Smooth muscle cell (in vitro differentiated cells): Measurements from ENCODE around the gene USP48. TPM values are rescaled to one million over a fixed set of nuclear protein-coding genes. Genes with fewer than 3 reads are reported as not detected.

Experiments used
- DNase-seq: peaks from one replicate; lab custom pipeline; 2025; ENCODE audit not compliant: unreplicated experiment; lab: John Stamatoyannopoulos, UW
- H2AFZ ChIP-seq: fragments of 200-600 bp; sonication (generic); 2 replicates; pipeline ENCODE4 v1.6.0; 2016; ENCODE audit warnings: antibody characterized with exemption, low read depth, mild to moderate bottlenecking
- H3F3A ChIP-seq: fragments of 200-600 bp; sonication (generic); 2 replicates; pipeline ENCODE4 v1.6.0; 2017; ENCODE audit warnings: antibody characterized with exemption, low read depth
- H3K27ac ChIP-seq: fragments of 200-600 bp; sonication (generic); 2 replicates; pipeline ENCODE4 v1.5.1; 2016; ENCODE audit warnings: low read depth, mild to moderate bottlenecking
- H3K27me3 ChIP-seq: fragments of 200-600 bp; sonication (generic); 2 replicates; pipeline ENCODE4 v1.6.1; 2016; ENCODE audit warnings: low read depth, mild to moderate bottlenecking
- H3K36me3 ChIP-seq: fragments of 200-600 bp; sonication (generic); 2 replicates; pipeline ENCODE4 v1.5.1; 2016; ENCODE audit warnings: low read depth
- H3K4me1 ChIP-seq: fragments of 200-600 bp; sonication (generic); 2 replicates; pipeline ENCODE4 v1.5.1; 2016; ENCODE audit warnings: low read depth
- H3K4me2 ChIP-seq: fragments of 200-600 bp; sonication (generic); 2 replicates; pipeline ENCODE4 v1.6.0; 2016; ENCODE audit warnings: mild to moderate bottlenecking
- H3K4me3 ChIP-seq: fragments of 200-600 bp; sonication (generic); 2 replicates; pipeline ENCODE4 v1.5.1; 2016; ENCODE audit warnings: mild to moderate bottlenecking
- H3K79me2 ChIP-seq: fragments of 200-600 bp; sonication (generic); 2 replicates; pipeline ENCODE4 v1.6.0; 2016; ENCODE audit warnings: low read depth, mild to moderate bottlenecking
- H3K9ac ChIP-seq: fragments of 200-600 bp; sonication (generic); 2 replicates; pipeline ENCODE4 v1.6.0; 2016; ENCODE audit warnings: low read depth
- H3K9me3 ChIP-seq: fragments of 200-600 bp; sonication (generic); replicated peaks from 2 replicates; pipeline ENCODE4 v1.5.1; 2016; ENCODE audit warnings: low read depth
- H4K20me1 ChIP-seq: fragments of 200-600 bp; sonication (generic); 2 replicates; pipeline ENCODE4 v1.6.0; 2016; ENCODE audit warnings: low read depth
- WGBS: methylation state at CpG from one replicate; pipeline ENCODE4 v1.1.7; 2016; ENCODE audit warnings: low lambda C conversion rate; 5-methylcytosine and 5-hydroxymethylcytosine counted together
- polyA plus RNA-seq: library from polyadenylated mRNA; unstranded; fragments of >200 nt; fragmentation: Nextera tagmentation; extraction: Ambion mirVana; gene quantifications from 2 replicates; pipeline ENCODE4 v1.2.1, GENCODE V29; 2016
- total RNA-seq: library from RNA; depleted of rRNA; stranded (reverse); fragments of >200 nt; gene quantifications from 2 replicates; pipeline ENCODE4 v1.2.3, GENCODE V29; 2014
- TF ChIP-seq, protein P1 (sequence below): fragments of 200-600 bp; sonication (generic); IDR thresholded peaks from 2 replicates; pipeline ENCODE4 v1.5.1; 2017; ENCODE audit warnings: borderline replicate concordance, mild to moderate bottlenecking, antibody characterized with exemption; ENCODE audit not compliant: insufficient read depth, poor library complexity, severe bottlenecking

The USP48 gene
- total and polyA plus RNA-seq, 2 experiments from 2014 or later: 34.5 to 76.0 TPM

DNA sequence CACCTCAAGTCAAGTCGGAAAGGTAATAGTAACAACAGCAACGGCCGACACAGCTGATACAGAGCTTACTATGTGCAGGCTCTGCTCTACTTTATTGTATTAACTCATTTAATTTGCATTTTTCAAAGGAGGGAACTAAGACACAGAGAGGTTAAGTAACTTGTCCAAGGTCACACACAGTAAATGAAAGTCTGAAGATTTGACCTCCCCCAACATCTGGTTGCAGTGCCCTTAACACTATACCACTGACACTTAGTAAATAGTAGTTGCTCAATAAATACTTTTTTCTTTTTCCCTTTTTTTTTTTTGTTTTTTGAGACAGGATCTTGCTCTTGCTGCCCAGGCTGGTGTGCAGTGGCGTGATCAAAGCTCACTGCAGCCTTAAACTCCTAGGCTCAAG is 153.0 kb downstream of the USP48 start:
- 92% methylated on average over 4 of the region's 4 CpGs for WGBS
- Histone ChIP-seq H3K4me3 (no peak overlapping the region), H3K4me2 (no peak overlapping the region), H3K9ac (no peak overlapping the region), H3K9me3 (no peaks in the 10 kb centered on the region), H3K36me3 (no peaks in the 10 kb centered on the region), H2AFZ (no peak overlapping the region), H3K79me2 (no peaks in the 10 kb centered on the region), H3F3A (no peaks in the 10 kb centered on the region), H4K20me1 (no peaks in the 10 kb centered on the region), H3K4me1 (no peaks in the 10 kb centered on the region), H3K27me3 (no peaks in the 10 kb centered on the region), H3K27ac (no peak overlapping the region)
- TF ChIP-seq, protein P1, sequence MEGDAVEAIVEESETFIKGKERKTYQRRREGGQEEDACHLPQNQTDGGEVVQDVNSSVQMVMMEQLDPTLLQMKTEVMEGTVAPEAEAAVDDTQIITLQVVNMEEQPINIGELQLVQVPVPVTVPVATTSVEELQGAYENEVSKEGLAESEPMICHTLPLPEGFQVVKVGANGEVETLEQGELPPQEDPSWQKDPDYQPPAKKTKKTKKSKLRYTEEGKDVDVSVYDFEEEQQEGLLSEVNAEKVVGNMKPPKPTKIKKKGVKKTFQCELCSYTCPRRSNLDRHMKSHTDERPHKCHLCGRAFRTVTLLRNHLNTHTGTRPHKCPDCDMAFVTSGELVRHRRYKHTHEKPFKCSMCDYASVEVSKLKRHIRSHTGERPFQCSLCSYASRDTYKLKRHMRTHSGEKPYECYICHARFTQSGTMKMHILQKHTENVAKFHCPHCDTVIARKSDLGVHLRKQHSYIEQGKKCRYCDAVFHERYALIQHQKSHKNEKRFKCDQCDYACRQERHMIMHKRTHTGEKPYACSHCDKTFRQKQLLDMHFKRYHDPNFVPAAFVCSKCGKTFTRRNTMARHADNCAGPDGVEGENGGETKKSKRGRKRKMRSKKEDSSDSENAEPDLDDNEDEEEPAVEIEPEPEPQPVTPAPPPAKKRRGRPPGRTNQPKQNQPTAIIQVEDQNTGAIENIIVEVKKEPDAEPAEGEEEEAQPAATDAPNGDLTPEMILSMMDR: no peak
- DNase-seq: no peak

DNA sequence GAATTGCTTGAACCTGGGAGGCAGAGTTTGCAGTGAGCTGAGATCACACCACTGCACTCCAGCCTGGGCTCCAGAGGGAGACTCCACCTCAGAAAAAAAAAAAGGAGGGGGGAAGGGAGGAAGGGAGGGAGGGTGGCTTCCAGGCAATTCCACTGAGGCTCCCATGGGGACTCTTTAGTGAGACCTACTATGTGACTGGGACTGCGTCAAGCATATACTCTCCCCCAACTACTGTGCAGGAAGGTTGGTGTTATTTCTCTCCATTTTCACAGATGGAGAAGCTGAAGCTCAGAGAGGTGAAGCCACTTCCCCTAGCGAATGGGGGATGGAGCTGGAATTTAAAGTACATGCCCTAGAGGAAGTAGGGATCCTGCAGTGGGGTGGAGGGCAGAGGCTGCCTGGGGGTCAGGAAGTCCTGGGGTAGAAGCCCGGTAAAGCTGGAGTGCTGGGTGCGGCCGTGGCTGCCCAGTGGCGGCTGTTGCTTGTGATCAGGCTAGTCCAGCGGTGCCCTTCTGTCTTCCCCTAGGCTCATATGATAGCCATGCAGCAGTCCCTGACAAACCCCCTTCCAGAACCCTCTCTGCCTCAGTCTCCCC is 154.1 kb downstream of the USP48 start:
- H3K27me3 ChIP-seq: no peaks in the 10 kb centered on the region
- no peaks in the 10 kb centered on the region for H4K20me1 ChIP-seq
- H3K36me3 ChIP-seq: no peaks in the 10 kb centered on the region
- 63% methylated on average over 7 of the region's 7 CpGs for WGBS
- no peak overlapping the region for H3K4me3 ChIP-seq
- no peaks in the 10 kb centered on the region for H3K9me3 ChIP-seq
- H3K27ac ChIP-seq: no peak overlapping the region
- TF ChIP-seq, protein P1: no peak
- H3K9ac ChIP-seq: no peak overlapping the region
- H3K79me2 ChIP-seq: no peaks in the 10 kb centered on the region
- DNase-seq: no peak
- no peak overlapping the region for H3K4me2 ChIP-seq
- peaks cover under 1% of the 10 kb centered on the region for H3F3A ChIP-seq
- no peaks in the 10 kb centered on the region for H3K4me1 ChIP-seq
- H2AFZ ChIP-seq: no peak overlapping the region

Other genes starting within 250 kb of the USP48 start
- 0.99 and 3.0 TPM in 2 replicates for gene RAP1GAP, start 113.8 kb downstream of the USP48 start, total RNA-seq
- gene RAP1GAP, start 113.8 kb downstream of the USP48 start, polyA plus RNA-seq: 3.9 and 4.1 TPM in 2 replicates
- gene LDLRAD2, start 29.1 kb upstream of the USP48 start, total RNA-seq: 0.04 and 0.13 TPM in 2 replicates
- 6.8 and 7.9 TPM in 2 replicates for gene LDLRAD2, start 29.1 kb upstream of the USP48 start, polyA plus RNA-seq
- 26.4 and 40.7 TPM in 2 replicates for gene HSPG2, start 154.2 kb upstream of the USP48 start, total RNA-seq
- gene HSPG2, start 154.2 kb upstream of the USP48 start, polyA plus RNA-seq: 46.7 and 55.4 TPM in 2 replicates
- gene CELA3B, start 193.9 kb upstream of the USP48 start, total RNA-seq: not detected in 2 replicates
- gene CELA3B, start 193.9 kb upstream of the USP48 start, polyA plus RNA-seq: not detected in 2 replicates
- not detected in 2 replicates for gene CELA3A, start 218.5 kb upstream of the USP48 start, total RNA-seq
- not detected in 2 replicates for gene CELA3A, start 218.5 kb upstream of the USP48 start, polyA plus RNA-seq